CD4-positive, alpha-beta T cell treated with Interferon alpha-2 for 1 hour (primary cell): Measurements from ENCODE around the gene CD40LG.

Experiments used
- DNase-seq, 2 donors: peaks; one replicate each; pipeline ENCODE4 v3.0.0-alpha.2; 2020 to 2022

CD40LG gene

DNA sequence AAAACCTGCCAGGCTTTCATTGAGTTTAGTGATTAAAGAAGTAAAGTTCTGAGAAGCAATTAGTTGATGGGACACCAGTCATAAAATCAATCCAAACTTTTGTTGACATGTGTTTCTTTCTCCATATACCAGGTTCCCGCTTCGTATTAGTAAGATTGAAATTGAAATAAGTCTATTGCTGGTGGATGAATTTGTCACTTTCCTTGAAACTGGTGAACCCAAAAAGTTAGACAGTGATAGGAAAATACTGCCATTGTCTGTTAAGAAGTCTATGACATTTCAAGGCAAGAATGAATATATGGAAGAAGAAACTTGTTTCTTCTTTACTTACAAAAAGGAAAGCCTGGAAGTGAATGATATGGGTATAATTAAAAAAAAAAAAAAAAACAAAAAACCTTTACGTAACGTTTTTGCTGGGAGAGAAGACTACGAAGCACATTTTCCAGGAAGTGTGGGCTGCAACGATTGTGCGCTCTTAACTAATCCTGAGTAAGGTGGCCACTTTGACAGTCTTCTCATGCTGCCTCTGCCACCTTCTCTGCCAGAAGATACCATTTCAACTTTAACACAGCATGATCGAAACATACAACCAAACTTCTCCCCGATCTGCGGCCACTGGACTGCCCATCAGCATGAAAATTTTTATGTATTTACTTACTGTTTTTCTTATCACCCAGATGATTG is at the start of gene CD40LG:
Gene CD40LG, plus strand, starts transcription at position 482 of the 684 bp plus-strand sequence. Its CDS starts 91 bp downstream, at position 573.
- DNase-seq, result peak; percentile 41 to 62

- DNase-seq, result peak in 1 of 2 donors; percentile 52
Measured at GRCh38 chrX:136598631-136599030, 49.3 kb upstream of the CD40LG start.

DNA sequence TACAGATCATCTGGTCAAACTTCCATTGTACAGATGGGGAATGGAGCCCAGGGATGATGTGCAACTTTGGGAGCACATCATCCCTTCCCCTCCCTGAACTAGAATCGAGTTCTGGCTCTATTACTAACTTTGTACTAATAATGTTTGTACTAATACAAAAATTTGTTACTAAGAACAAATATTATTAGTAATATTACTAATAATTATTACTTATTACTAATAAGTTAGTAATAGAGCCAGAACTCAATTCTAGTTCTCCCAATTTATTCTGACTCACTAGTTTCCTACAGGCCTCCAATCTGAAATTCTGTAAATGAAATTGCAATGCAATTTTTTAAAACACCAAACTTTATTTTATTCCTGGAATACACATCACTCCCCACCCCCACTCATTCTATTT is 47.9 kb upstream of the CD40LG start:
- no peak for DNase-seq

- DNase-seq, result no peak
Measured at GRCh38 chrX:136607236-136607635, 40.7 kb upstream of the CD40LG start.

DNA sequence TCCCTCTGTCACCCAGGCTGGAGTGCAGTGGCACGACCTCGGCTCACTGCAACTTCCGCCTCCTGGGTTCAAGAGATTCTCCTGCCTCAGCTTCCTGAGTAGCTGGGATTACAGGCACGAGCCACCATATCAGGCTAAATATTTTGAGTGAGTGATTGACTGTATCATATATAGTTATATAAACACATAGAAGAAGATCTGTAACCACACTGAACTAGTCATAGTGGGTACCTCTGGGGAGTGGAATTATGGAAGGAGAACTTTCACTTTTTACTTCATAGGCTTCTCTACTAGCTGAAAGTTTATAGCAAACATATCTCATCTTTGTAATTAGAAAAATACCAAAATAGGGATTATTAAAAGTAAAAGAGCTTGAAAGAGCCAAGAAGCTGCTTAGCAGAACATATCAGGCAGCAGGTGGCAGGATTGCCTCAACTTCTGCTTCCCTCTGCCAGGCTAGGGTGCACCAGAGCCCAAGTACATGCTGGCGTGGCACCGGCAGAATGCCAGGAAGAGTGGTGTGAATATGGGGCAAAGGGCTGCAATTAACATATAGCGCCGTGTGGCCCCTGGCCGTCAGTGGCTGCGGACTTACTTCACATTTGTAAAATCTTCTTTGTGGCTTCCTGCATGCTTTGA is 39.5 kb upstream of the CD40LG start:
- peak; percentile 64 to 73 for DNase-seq

- peak in 1 of 2 donors; percentile 58 for DNase-seq
Measured at GRCh38 chrX:136616987-136617685, 30.8 kb upstream of the CD40LG start.

- peak; percentile 12 to 63 for DNase-seq
Measured at GRCh38 chrX:136619899-136620505, 28.0 kb upstream of the CD40LG start.

- no peak for DNase-seq
Measured at GRCh38 chrX:136620780-136621179, 27.2 kb upstream of the CD40LG start.

GRCh38 chrX:136622568-136622967 is 25.4 kb upstream of the CD40LG start:
- no peak for DNase-seq

GRCh38 chrX:136623396-136623795 is 24.6 kb upstream of the CD40LG start:
- DNase-seq, result no peak

DNA sequence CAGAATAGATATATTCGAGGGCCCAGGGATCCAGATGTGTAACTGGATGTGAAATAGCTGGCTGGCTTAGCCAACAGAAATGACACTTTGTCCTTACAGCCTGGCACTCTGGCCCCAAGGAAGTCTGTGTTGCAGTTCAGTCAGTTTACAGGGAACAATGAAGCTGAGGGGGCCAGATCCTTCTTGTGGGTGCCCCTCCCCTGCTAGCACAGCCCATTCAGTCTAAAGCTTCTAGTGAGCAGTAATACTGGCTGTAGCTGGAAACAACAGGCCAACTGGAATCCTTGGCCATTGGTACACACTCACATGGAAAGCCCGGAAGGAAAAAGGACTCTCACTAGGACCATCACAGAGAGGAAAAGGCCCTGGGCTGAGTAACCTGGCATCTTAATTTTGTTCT is 22.7 kb upstream of the CD40LG start:
- DNase-seq, result no peak

DNA sequence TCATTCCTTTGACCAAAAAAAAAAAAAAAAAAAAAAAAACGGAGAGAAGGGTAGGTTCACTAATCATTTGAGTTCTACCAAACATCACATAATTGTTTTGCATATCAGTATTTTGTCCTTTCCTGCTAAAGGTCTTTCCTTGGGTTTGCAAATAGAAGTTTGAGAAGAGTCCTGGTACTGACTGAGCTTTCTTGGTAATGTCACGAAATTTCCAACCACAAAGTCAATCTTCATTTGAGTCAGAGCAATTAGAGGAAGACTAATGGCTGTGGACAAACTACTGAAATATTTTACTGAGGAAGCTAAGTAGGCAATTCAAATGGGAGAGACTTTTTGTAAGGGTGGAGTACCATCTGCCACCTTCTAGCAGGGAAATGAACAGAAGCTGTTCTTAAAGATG is 21.7 kb upstream of the CD40LG start:
- DNase-seq, result no peak

DNA sequence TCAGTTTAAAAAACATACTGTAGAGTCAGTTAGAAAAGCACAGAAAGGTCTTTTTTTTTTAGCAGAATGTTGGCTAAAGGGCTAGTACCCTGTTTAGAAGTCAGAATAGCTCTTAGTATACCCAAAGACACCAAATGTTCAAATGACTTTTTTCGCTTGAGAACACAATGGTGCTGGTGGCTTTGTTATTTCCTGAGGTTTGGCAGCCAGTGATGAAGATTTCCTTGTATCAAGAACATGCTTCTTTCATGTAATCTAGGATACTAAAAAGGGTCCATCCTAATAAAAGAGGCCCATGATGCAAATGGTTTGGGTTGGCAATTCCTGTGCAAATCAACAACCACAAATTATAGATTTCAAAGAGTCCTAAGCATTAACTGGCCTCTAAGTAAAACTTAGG is 21.1 kb upstream of the CD40LG start:
- no peak for DNase-seq

DNA sequence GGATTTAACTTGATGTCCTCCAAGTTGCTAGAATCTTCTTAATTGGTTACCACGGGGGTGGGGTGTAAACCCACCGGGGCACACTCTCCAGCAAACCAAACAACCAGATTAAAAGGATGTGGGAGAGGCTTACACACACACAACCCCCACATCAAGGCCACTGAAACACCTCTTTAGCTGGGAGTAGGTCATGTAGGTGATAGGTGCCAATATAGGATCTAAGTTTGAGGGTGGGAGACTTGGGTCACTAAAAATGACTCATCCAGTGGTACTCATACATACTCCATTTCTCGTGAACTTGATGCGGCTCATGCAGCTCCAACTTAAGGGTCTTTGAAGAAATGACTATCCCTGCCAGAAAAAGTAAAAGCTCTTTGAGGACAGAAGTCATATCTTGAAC is 20.5 kb upstream of the CD40LG start:
- peak in 1 of 2 donors; percentile 42 for DNase-seq

GRCh38 chrX:136629084-136629750 is 18.7 kb upstream of the CD40LG start:
- peak in 1 of 2 donors; percentile 44 for DNase-seq

DNA sequence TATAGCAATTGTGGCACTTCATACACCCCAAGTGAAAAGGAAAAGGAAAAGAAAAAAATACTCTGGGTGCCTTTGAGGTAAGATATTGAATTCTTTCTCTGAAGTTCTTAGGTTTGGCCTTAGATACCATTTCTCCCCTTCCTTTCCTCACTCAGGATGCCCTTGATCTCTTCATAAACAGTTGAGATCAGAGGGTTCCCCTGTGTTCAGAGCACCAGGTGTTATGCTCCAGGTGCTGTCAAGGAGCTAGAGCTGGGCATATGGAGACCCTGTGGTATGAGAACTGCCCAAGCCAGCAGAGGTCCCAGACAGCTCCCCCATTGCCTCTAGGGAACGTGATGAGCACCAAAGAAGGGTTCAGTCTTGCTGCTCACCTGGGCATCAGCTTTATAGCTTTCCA is 17.1 kb upstream of the CD40LG start:
- no peak for DNase-seq

DNA sequence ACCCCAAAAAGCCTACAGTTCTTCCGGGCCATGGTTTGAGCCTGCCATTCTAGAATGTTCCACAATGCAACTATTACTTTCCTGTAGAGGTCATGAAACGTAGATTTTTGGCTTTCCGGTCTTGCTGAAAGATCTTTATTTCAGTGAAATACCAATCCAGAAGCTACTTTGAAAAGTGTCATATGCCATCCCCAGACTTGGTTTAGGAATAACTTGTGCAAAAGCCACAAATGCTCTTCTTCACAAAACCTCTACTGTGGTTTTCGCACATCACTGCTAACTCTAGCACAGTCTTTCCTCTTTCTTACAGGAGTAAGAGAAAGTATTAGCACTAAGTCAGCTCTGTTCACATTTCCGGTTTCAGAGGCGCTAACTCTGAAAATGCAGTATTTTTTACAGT is 12.7 kb upstream of the CD40LG start:
- peak in 1 of 2 donors; percentile 71 for DNase-seq

GRCh38 chrX:136636121-136636520 is 11.8 kb upstream of the CD40LG start:
- DNase-seq, result no peak

GRCh38 chrX:136639506-136640176 is 8.3 kb upstream of the CD40LG start:
- peak in 1 of 2 donors; percentile 50 for DNase-seq

- DNase-seq, result peak in 1 of 2 donors; percentile 37
Measured at GRCh38 chrX:136643243-136643642, 4.7 kb upstream of the CD40LG start.

GRCh38 chrX:136646602-136647239 is 1.2 kb upstream of the CD40LG start:
- DNase-seq, result peak; percentile 27 to 62

DNA sequence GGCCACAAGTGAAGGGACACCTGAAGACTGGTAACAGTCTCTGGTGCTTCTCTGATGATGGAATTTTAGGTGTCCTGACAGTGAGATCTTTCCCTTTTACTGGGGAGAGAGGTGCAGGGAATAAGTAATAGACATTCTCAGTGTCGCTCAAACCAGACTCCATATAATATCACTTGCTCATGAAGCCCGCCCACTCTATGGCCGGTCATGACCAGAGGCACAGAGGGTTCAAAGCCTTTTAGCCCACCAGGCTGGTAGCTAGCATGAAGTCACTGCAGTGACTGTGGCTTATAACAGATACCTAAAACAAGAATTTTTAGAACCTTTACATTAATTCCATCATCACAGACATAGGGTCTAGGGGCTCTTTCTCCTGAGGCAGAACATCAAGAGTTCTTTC is 2.9 kb downstream of the CD40LG start:
- DNase-seq, result no peak
